Lower leg skin (tissue), 4 donors: ENCODE data around the gene WNK2. TPM values are rescaled to one million over a fixed set of nuclear protein-coding genes. Genes with fewer than 3 reads are reported as not detected.
"Not testable (repeated sequence)": the region's sequence is repeated elsewhere in the genome, so short reads cannot be mapped to it uniquely, and the experiment has no call there.

Experiments used
- DNase-seq, 2 donors: peaks; one replicate each; pipeline ENCODE4 v3.0.0-alpha.2; 2019; ENCODE audit warnings: low spot score in 2 of 2
- H3K4me3 ChIP-seq: fragments of 200-600 bp; sonication (generic); 2 replicates; pipeline ENCODE4 v1.5.1; 2017; ENCODE audit warnings: mild to moderate bottlenecking, low read depth; ENCODE audit not compliant: poor library complexity, severe bottlenecking
- POLR2A ChIP-seq, 2 donors: fragments of 450-650 bp; IDR thresholded peaks; one replicate each; pipeline ENCODE4 v1.6.1; 2016 to 2017; ENCODE audit warnings: antibody characterized with exemption in 2 of 2, mild to moderate bottlenecking in 1 of 2, moderate library complexity in 1 of 2
- WGBS, 2 donors: methylation state at CpG; one replicate each; pipeline ENCODE4 v1.1.5; 2018; 5-methylcytosine and 5-hydroxymethylcytosine counted together
- intact Hi-C: fragments of 100-400 bp; cut with DNase I; formaldehyde crosslinking; loops from one replicate; pipeline ENCODE4 v1.15.0; 2023; ENCODE audit warnings: low total_unique reads
- total RNA-seq, 4 donors: library from RNA; depleted of rRNA; stranded (reverse); fragments of >200 nt; gene quantifications; one replicate each; pipeline ENCODE4 v1.1.0, GENCODE V29; 2016
- TF ChIP-seq, protein P1 (sequence below), 3 donors: fragments of 450-650 bp; IDR thresholded peaks; one replicate each; pipeline ENCODE4 v1.5.1; 2016; ENCODE audit warnings: antibody characterized with exemption in 3 of 3, mild to moderate bottlenecking in 3 of 3, moderate library complexity in 2 of 3

The WNK2 gene
- total RNA-seq, 4 donors from 2014 or later = 35.3 to 53.6 (median 42.6) TPM

- H3K4me3 ChIP-seq = no peak overlapping the region
- 81 to 85% methylated on average over 4 of the region's 4 CpGs for WGBS, 2 donors
- TF ChIP-seq POLR2A (IDR thresholded peaks at IDR 0.05) = no peak
- TF ChIP-seq, protein P1, sequence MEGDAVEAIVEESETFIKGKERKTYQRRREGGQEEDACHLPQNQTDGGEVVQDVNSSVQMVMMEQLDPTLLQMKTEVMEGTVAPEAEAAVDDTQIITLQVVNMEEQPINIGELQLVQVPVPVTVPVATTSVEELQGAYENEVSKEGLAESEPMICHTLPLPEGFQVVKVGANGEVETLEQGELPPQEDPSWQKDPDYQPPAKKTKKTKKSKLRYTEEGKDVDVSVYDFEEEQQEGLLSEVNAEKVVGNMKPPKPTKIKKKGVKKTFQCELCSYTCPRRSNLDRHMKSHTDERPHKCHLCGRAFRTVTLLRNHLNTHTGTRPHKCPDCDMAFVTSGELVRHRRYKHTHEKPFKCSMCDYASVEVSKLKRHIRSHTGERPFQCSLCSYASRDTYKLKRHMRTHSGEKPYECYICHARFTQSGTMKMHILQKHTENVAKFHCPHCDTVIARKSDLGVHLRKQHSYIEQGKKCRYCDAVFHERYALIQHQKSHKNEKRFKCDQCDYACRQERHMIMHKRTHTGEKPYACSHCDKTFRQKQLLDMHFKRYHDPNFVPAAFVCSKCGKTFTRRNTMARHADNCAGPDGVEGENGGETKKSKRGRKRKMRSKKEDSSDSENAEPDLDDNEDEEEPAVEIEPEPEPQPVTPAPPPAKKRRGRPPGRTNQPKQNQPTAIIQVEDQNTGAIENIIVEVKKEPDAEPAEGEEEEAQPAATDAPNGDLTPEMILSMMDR (IDR thresholded peaks at IDR 0.05) = no peak
- intact Hi-C loops = no loop called here
- no peak for DNase-seq
Observed at GRCh38 chr9:93332317-93332716, 148.4 kb downstream of the WNK2 start.

DNA sequence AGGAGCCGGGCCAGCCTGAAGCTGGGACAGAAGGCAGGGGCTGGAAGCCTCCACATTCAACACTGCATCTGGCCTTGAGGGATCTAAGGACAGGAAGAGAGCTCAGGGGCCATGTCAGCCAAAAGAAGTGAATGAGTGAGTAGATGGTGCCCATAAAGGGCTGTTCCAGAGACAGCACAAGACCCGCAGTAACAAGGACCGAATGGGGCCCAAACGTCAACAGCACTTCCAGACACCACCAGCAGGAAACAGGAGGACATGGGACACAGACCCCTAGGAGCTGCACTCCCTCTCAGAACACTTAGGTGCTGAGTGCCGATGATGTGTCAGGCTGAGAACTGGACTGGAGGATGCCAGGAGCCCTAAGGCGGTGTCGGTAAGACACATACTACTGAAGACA lies 152.8 kb downstream of the WNK2 start:
- WGBS, 2 donors = 67 to 83% methylated on average over 7 of the region's 7 CpGs
- TF ChIP-seq POLR2A (IDR thresholded peaks at IDR 0.05) = no peak
- TF ChIP-seq, protein P1 (IDR thresholded peaks at IDR 0.05) = no peak
- no peak overlapping the region for H3K4me3 ChIP-seq
- DNase-seq = no peak
- intact Hi-C loops = no loop called here

DNA sequence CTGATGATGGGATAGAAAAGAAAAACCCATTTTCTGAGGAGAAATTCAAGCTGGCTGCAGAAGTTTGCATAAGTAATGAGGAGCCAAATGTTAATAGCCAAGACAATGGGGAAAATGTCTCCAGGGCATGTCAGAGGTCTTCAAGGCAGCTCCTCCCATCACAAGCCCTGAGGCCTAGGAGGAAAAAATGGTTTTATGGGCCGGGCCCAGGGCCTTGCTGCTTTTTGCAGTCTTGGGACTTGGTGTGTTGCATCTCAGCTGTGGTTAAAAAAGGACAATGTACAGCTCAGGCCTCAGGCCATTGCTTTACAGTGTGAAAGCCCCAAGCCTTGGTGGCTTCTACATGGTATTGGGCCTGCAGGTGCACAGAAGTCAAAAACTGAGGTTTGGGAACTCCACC lies 154.3 kb downstream of the WNK2 start:
- H3K4me3 ChIP-seq, intact Hi-C loops, DNase-seq: not testable (repeated sequence)
- 61 to 62% methylated on average over 1 of the region's 1 CpG for WGBS, 2 donors

GRCh38 chr9:93340091-93340490 lies 156.2 kb downstream of the WNK2 start:
- intact Hi-C loops = no loop called here
- no peak for DNase-seq
- no peak overlapping the region for H3K4me3 ChIP-seq
- WGBS, 2 donors = 80 to 90% methylated on average over 6 of the region's 6 CpGs
- TF ChIP-seq POLR2A (IDR thresholded peaks at IDR 0.05) = no peak
- TF ChIP-seq, protein P1 (IDR thresholded peaks at IDR 0.05) = no peak

DNA sequence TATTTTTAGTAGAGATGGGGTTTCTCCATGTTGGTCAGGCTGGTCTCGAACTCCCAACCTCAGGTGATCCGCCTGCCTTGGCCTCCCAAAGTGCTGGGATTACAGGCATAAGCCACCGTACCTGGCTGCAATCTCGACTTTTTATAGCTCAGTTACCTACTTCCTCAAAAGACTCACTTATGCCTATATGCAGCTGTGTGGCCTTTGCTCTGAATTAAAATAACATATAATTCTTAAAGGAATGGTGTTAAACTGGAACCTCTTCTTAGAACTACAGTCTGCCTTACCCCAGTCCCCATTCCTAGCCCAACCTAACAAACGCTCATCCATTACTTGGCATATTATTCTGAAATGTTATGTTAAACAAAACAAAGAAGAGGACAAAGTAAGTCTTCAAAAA lies 157.9 kb downstream of the WNK2 start:
- intact Hi-C loops = not testable (repeated sequence)

GRCh38 chr9:93342428-93342827 lies 158.5 kb downstream of the WNK2 start:
- H3K4me3 ChIP-seq, intact Hi-C loops, DNase-seq: not testable (repeated sequence)
- 58 to 64% methylated on average over 11 of the region's 11 CpGs for WGBS, 2 donors

More for the DNA sequence above, 157.9 kb downstream of the WNK2 start:
- DNase-seq, H3K4me3 ChIP-seq: not testable (repeated sequence)
- 67 to 87% methylated on average over 5 of the region's 5 CpGs for WGBS, 2 donors

DNA sequence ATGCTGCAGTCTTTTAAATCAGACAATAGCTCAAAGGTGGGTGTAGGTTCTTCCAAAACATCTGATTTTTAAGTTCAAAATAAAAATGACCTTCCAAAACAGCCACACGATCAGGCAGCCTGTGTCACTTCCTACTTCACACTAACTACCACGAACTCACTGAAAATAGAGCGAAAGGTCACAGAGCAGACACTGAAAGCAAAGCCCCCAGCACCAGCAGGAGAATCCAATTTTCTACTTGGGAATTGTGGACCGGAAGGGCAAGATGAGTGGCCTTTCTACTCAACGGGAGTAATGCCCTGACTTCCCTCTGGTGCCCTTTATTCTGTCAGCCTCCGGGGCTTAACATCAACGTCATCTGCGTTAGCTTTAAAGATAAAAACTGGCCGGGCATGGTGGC lies 159.7 kb downstream of the WNK2 start:
- no peak for DNase-seq
- TF ChIP-seq, protein P1 (IDR thresholded peaks at IDR 0.05) = no peak
- no peak for TF ChIP-seq POLR2A (IDR thresholded peaks at IDR 0.05)
- intact Hi-C loops = no loop called here
- WGBS, 2 donors = 61 to 71% methylated on average over 9 of the region's 9 CpGs
- H3K4me3 ChIP-seq = no peak overlapping the region
